ENCODE results near the gene CCNB1IP1. TPM values are rescaled to one million over a fixed set of nuclear protein-coding genes. Genes with fewer than 3 reads are reported as not detected.
"Not testable (repeated sequence)": the region's sequence is repeated elsewhere in the genome, so short reads cannot be mapped to it uniquely, and the experiment has no call there.

Gene CCNB1IP1
- total RNA-seq, 1 donor from 2014 or later: 20.7 TPM

DNA sequence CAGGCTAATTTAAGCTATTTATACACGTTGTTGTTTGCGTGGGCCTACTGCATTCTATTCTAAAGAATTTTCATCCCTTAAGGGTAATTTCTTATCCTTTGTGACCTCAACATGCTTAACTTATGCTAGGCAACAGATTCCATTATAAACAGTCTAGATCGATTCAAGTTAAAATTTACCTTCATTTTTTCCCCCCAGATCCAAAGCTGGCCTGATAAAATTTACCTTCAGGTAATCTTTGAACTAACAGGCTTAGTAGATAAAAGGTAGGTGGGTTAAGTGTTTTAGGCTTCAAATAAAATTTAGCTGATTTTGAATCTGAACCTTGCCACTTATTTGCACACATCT, 389 bp upstream of the CCNB1IP1 start:
- no peak for DNase-seq (ENCODE audit: extremely low read depth, low read depth, low spot score)

DNA sequence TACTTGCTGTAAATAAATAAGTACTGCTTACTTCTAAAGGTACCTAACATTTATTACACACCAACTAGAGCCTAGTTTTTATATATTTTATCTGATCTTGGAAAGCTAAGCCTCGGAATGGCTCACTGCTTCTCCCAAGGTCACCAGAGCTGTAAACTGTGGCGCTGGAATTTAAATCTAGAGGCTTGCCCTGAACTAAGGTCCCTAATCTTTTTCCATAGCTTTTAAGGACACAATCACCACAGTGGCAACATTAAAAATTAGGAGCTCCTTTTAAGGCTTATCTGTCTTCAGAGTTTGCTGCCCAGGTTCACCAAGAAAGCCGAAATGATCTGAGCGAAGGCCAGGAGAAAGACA, 670 bp downstream of the CCNB1IP1 start:
- DNase-seq (ENCODE audit: extremely low read depth, low read depth, low spot score): no peak

DNA sequence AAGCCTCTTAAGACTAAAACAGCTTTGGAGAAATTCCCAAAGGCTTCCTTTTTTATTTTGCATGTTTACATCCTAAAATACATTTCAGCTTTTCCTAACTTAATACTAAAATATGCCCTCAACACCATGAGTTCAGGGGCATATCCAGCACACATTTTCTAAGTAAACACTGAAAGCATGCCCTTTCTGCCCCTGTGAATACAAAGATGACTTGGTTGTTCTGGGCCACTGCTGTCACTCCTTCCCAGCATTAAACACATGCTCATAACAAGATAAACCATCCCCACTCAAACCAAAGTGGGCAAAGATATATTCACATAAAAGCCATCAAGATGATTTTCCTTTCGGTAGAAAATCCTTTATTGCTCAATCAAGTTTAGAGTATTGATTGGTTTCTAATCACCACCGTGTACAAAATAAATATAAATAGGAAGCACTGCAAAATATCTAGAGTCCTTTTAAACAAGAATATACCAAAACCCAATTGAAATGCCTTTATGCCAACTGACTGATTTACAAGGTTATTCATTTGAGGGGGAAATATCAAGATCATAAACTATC, 1.9 kb downstream of the CCNB1IP1 start:
- no peak for DNase-seq (ENCODE audit: extremely low read depth, low read depth, low spot score)

- DNase-seq (ENCODE audit: extremely low read depth, low read depth, low spot score): no peak
These were observed 3.7 kb downstream of the CCNB1IP1 start for GRCh38 chr14:20329355-20329754.

GRCh38 chr14:20328705-20329104, 4.4 kb downstream of the CCNB1IP1 start:
- no peak for DNase-seq (ENCODE audit: extremely low read depth, low read depth, low spot score)

- DNase-seq (ENCODE audit: extremely low read depth, low read depth, low spot score): no peak
These were observed 5.8 kb downstream of the CCNB1IP1 start for GRCh38 chr14:20327005-20327869.

- DNase-seq (ENCODE audit: extremely low read depth, low read depth, low spot score): no peak
These were observed 15.4 kb downstream of the CCNB1IP1 start for GRCh38 chr14:20317720-20318119.

GRCh38 chr14:20314026-20314425, 19.1 kb downstream of the CCNB1IP1 start:
- no peak for DNase-seq (ENCODE audit: extremely low read depth, low read depth, low spot score)

GRCh38 chr14:20306079-20306423, 27.0 kb downstream of the CCNB1IP1 start:
- DNase-seq (ENCODE audit: extremely low read depth, low read depth, low spot score): no peak

GRCh38 chr14:20305265-20306078, 27.6 kb downstream of the CCNB1IP1 start, which contains the start of gene TTC5:
TTC5 (minus strand) TSS chr14:20305951; CDS start chr14:20305937, 14 bp downstream.
- DNase-seq (ENCODE audit: extremely low read depth, low read depth, low spot score): peak; percentile 82

GRCh38 chr14:20302042-20302755, 30.9 kb downstream of the CCNB1IP1 start:
- DNase-seq (ENCODE audit: extremely low read depth, low read depth, low spot score): no peak

GRCh38 chr14:20295067-20295466, 38.0 kb downstream of the CCNB1IP1 start:
- DNase-seq (ENCODE audit: extremely low read depth, low read depth, low spot score): no peak

GRCh38 chr14:20294636-20295035, 38.4 kb downstream of the CCNB1IP1 start:
- DNase-seq (ENCODE audit: extremely low read depth, low read depth, low spot score): no peak

- not testable (repeated sequence) for DNase-seq (ENCODE audit: extremely low read depth, low read depth, low spot score)
These were observed 51.1 kb downstream of the CCNB1IP1 start for GRCh38 chr14:20281998-20282397.

DNA sequence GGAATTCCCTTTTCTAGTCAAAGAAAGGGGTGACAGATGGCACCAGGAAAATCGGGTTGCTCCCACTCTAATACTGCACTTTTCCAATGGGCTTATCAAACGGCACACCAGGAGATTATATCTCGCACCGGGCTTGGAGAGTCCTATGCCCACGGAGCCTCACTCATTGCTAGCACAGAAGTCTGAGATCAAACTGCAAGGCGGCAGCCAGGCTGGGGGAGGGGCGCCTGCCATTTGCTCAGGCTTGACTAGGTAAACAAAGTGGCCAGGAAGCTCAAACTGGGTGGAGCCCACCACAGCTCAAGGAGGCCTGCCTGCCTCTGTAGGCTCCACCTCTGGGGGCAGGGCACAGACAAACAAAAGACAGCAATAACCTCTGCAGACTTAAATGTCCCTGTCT, 52.8 kb downstream of the CCNB1IP1 start:
- not testable (repeated sequence) for DNase-seq (ENCODE audit: extremely low read depth, low read depth, low spot score)

GRCh38 chr14:20278414-20278813, 54.7 kb downstream of the CCNB1IP1 start:
- DNase-seq (ENCODE audit: extremely low read depth, low read depth, low spot score): peak; percentile 4

DNA sequence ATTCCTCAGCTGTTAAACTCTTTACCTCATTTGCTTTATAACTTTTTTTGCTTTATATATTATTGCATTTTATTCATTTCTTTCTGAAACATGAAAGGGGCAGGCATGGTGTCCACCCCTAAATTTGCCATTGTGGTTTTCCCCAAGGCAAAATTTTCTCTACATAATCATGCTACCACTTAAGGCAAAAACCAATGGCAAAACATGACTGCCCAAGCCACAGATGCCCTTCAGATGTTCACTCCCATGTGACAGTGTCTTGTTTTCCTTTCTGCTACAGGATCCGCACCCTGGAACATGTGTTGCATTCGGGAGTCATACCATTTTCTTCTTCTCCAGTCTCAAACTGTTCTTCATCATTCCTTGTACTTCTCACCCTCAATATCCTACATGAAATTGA, 55.7 kb downstream of the CCNB1IP1 start:
- DNase-seq (ENCODE audit: extremely low read depth, low read depth, low spot score): no peak

GRCh38 chr14:20274062-20274461, 59.0 kb downstream of the CCNB1IP1 start:
- DNase-seq (ENCODE audit: extremely low read depth, low read depth, low spot score): no peak

- not testable (repeated sequence) for DNase-seq (ENCODE audit: extremely low read depth, low read depth, low spot score)
These were observed 68.7 kb downstream of the CCNB1IP1 start for GRCh38 chr14:20264361-20264760.

DNA sequence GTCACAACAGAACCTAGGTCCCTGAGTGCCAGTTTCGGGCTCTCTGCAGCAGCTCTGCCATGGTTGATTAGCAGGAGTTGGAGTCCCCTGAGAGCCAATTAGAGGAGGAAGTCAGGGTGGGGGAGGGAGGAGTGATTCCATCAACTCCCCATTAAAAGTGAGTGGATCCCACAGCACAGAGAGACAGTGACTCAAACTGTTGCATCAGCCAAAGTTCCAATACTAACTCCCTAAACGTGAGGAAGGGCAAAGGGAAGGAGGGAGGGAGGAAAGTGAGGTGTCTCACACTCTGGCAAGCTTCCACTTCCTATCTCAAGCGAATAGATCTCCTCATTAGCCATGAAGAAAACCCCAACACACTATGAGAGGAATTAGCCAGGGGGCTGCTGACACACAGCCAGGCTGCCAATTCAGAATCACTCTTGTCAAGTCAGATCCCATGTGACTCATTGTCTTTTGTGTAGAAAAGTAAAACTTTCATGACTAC, 70.4 kb downstream of the CCNB1IP1 start:
- no peak for DNase-seq (ENCODE audit: extremely low read depth, low read depth, low spot score)
